HepG2 (cell line): ENCODE data around the gene SMARCAD1. TPM values are rescaled to one million over a fixed set of nuclear protein-coding genes. Genes with fewer than 3 reads are reported as not detected.

Experiments used
- ARID5B ChIP-seq: IDR thresholded peaks from 2 replicates; pipeline ENCODE4 v1.4.0; 2020; ENCODE audit warnings: mild to moderate bottlenecking, missing genetic modification reagents
- ATF6 ChIP-seq: sonication (generic); formaldehyde crosslinking; conservative IDR thresholded peaks from 2 replicates; pipeline ENCODE4 v1.4.0; 2020; ENCODE audit warnings: missing genetic modification reagents
- DDIT3 ChIP-seq: sonication (generic); formaldehyde crosslinking; IDR thresholded peaks from 2 replicates; pipeline ENCODE4 v1.4.0; 2020; ENCODE audit warnings: mild to moderate bottlenecking, missing genetic modification reagents
- FOXP1 ChIP-seq, 2 experiments: fragments of 450-650 bp in 1 of 2; IDR thresholded peaks; 2 replicates each; pipeline ENCODE4 v1.6.1; 2017 to 2018; ENCODE audit warnings: antibody characterized with exemption in 1 of 2
- GRHL1 ChIP-seq: sonication (generic); formaldehyde crosslinking; conservative IDR thresholded peaks from 2 replicates; pipeline ENCODE4 v1.8.0; 2022; ENCODE audit warnings: missing genetic modification reagents
- HNRNPUL1 ChIP-seq: fragments of 200-400 bp; formaldehyde crosslinking; IDR thresholded peaks from 2 replicates; pipeline ENCODE4 v1.6.1; 2017; ENCODE audit warnings: low read depth, mild to moderate bottlenecking, low read length, moderate library complexity
- IKZF1 ChIP-seq: fragments of 450-650 bp; IDR thresholded peaks from 2 replicates; pipeline ENCODE4 v1.7.1; 2016
- NFKB2 ChIP-seq: sonication (generic); formaldehyde crosslinking; IDR thresholded peaks from 2 replicates; pipeline ENCODE4 v1.4.0; 2020; ENCODE audit warnings: missing genetic modification reagents, borderline replicate concordance
- TBX2 ChIP-seq: sonication (generic); formaldehyde crosslinking; IDR thresholded peaks from 2 replicates; pipeline ENCODE4 v1.5.0; 2020; ENCODE audit warnings: missing genetic modification reagents, mild to moderate bottlenecking, borderline replicate concordance
- TEF ChIP-seq: sonication (generic); formaldehyde crosslinking; IDR thresholded peaks from 2 replicates; pipeline ENCODE4 v1.5.0; 2020; ENCODE audit warnings: missing genetic modification reagents
- ZGPAT ChIP-seq: IDR thresholded peaks from 2 replicates; pipeline ENCODE4 v1.6.1; 2016; ENCODE audit warnings: mild to moderate bottlenecking
- ZIK1 ChIP-seq: sonication (generic); formaldehyde crosslinking; IDR thresholded peaks from 2 replicates; pipeline ENCODE4 v1.5.0; 2020; ENCODE audit warnings: mild to moderate bottlenecking, low read depth, missing genetic modification reagents, borderline replicate concordance
- ZNF121 ChIP-seq: sonication (generic); formaldehyde crosslinking; IDR thresholded peaks from 2 replicates; pipeline ENCODE4 v1.5.0; 2020; ENCODE audit warnings: mild to moderate bottlenecking, missing genetic modification reagents
- ZNF546 ChIP-seq: sonication (generic); formaldehyde crosslinking; conservative IDR thresholded peaks from 2 replicates; pipeline ENCODE4 v1.8.1; 2023; ENCODE audit warnings: mild to moderate bottlenecking, missing genetic modification reagents
- ZNF598 ChIP-seq: sonication (generic); formaldehyde crosslinking; IDR thresholded peaks from 2 replicates; pipeline ENCODE4 v1.5.1; 2020; ENCODE audit warnings: mild to moderate bottlenecking, missing genetic modification reagents, borderline replicate concordance
- ZNF652 ChIP-seq: IDR thresholded peaks from 2 replicates; pipeline ENCODE4 v1.6.1; 2016; ENCODE audit warnings: low read depth, borderline replicate concordance
- ZNF670 ChIP-seq: sonication (generic); formaldehyde crosslinking; IDR thresholded peaks from 2 replicates; pipeline ENCODE4 v1.8.0; 2022; ENCODE audit warnings: mild to moderate bottlenecking, missing genetic modification reagents, borderline replicate concordance
- ZSCAN31 ChIP-seq: sonication (generic); formaldehyde crosslinking; IDR thresholded peaks from 2 replicates; pipeline ENCODE4 v1.5.0; 2020; ENCODE audit warnings: low read depth, mild to moderate bottlenecking, missing genetic modification reagents
- polyA plus RNA-seq, 8 experiments: library from polyadenylated mRNA; depleted of rRNA in 3 of 8; stranded (reverse) in 7 of 8; unstranded in 1 of 8; fragments of >200 nt; fragmentation: Illumina TruSeq in 4 of 8; extraction: Trizol in 4 of 8; gene quantifications; 2 replicates each; pipeline versions ENCODE4 v1.2.1 to v1.2.3, GENCODE V29; 2011 to 2016; ENCODE audit warnings: low read depth in 4 of 8, missing spikeins in 1 of 8, mixed read lengths in 1 of 8; ENCODE audit not compliant: insufficient read depth in 1 of 8
- total RNA-seq, 5 experiments: library from RNA; depleted of rRNA; stranded (reverse); fragments of >200 nt; fragmentation: Illumina TruSeq; extraction: Trizol; gene quantifications; 2 replicates each; pipeline ENCODE4 v1.2.3, GENCODE V29; 2016; ENCODE audit warnings: low read depth in 1 of 5

The SMARCAD1 gene
- total and polyA plus RNA-seq, 2 of the 13 experiments (the other 11 are each of a cell fraction or from before 2014, with no cell fraction given): 18.2 to 35.9 TPM

- TF ChIP-seq ARID5B (peak; percentile 63; the same call in 1 of the 2 replicates), ZSCAN31 (CRISPR knock-in tag) (0 out of 2 replicates have a peak, but pooled peaks have one; percentile 15), TEF (no peak), DDIT3 (no peak), ZIK1 (CRISPR knock-in tag) (no peak), IKZF1 (no peak), FOXP1 (IDR thresholded peaks at IDR 0.05) (no peak), FOXP1 (CRISPR knock-in tag; IDR thresholded peaks at IDR 0.05) (no peak), ZNF598 (CRISPR knock-in tag) (peak; percentile 64; the same call in 1 of the 2 replicates), ZNF121 (no peak), ZNF670 (CRISPR knock-in tag) (no peak; the same call in 1 of the 2 replicates), TBX2 (CRISPR knock-in tag) (peak; percentile 48; the same call in 1 of the 2 replicates), ZGPAT (CRISPR knock-in tag) (peak; percentile 84), GRHL1 (no peak), HNRNPUL1 (no peak), ATF6 (CRISPR knock-in tag) (no peak), ZNF546 (CRISPR knock-in tag) (0 out of 2 replicates have a peak, but pooled peaks have one; percentile 33), ZNF652 (CRISPR knock-in tag) (peak; percentile 26; the same call in 1 of the 2 replicates), NFKB2 (CRISPR knock-in tag) (peak; percentile 93; the same call in 1 of the 2 replicates)
These were observed at the start of gene SMARCAD1 (continued) for GRCh38 chr4:94207469-94208224.
